Epithelial cell of esophagus (primary cell): ENCODE results near the gene MAP3K6.

ENCODE experiments used
- DNase-seq: peaks from one replicate; pipeline ENCODE4 v3.0.0; 2010; ENCODE audit warnings: low read depth
- H3K4me3 ChIP-seq: 2 replicates; pipeline ENCODE4 v1.5.1; 2011; ENCODE audit warnings: mild to moderate bottlenecking, low read length, control low read depth
- TF ChIP-seq, protein P1 (sequence below): IDR thresholded peaks from 2 replicates; pipeline ENCODE4 v1.5.1; 2011; ENCODE audit warnings: low read depth, mild to moderate bottlenecking, low read length, control low read depth, inconsistent platforms; ENCODE audit not compliant: insufficient read depth; ENCODE audit errors: missing control alignments

MAP3K6 gene

DNA sequence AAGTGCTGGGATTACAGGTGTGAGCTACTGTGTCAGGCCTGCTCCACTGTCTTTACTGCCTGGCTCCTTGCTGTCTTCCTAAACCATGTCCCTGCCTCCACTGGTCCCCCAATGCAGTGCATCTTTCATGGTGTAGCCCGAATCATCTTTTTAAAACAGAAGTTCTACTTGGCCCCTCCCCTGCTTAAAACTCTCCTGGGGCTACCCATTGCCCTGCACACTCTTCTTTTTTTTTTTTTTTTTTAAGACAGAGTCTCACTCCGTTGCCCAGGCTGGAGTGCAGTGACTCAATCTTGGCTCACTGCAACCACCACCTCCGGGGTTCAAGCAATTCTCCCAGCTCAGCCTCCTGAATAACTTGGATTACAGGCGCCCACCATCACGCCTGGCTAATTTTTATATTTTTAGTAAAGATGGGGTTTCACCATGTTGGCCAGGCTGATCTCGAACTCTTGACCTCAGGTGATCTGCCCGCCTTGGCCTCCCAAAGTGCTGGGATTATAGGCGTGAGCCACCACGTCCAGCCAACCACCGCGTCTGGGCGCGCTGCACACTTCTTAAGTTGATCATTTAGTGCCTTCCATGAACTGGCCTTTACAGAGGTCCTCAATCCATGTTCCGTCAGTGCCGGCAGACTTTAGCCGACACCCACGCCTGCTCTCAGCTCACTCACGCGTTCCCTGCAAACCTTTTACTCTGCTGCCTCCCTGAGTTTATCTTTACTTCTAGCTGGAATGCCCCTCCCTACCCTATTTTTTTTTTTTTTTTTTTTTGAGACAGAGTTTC lies 5.5 kb upstream of the MAP3K6 start:
- TF ChIP-seq, protein P1, sequence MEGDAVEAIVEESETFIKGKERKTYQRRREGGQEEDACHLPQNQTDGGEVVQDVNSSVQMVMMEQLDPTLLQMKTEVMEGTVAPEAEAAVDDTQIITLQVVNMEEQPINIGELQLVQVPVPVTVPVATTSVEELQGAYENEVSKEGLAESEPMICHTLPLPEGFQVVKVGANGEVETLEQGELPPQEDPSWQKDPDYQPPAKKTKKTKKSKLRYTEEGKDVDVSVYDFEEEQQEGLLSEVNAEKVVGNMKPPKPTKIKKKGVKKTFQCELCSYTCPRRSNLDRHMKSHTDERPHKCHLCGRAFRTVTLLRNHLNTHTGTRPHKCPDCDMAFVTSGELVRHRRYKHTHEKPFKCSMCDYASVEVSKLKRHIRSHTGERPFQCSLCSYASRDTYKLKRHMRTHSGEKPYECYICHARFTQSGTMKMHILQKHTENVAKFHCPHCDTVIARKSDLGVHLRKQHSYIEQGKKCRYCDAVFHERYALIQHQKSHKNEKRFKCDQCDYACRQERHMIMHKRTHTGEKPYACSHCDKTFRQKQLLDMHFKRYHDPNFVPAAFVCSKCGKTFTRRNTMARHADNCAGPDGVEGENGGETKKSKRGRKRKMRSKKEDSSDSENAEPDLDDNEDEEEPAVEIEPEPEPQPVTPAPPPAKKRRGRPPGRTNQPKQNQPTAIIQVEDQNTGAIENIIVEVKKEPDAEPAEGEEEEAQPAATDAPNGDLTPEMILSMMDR = no peak
- no peak for DNase-seq
- H3K4me3 ChIP-seq = no peak overlapping the region

DNA sequence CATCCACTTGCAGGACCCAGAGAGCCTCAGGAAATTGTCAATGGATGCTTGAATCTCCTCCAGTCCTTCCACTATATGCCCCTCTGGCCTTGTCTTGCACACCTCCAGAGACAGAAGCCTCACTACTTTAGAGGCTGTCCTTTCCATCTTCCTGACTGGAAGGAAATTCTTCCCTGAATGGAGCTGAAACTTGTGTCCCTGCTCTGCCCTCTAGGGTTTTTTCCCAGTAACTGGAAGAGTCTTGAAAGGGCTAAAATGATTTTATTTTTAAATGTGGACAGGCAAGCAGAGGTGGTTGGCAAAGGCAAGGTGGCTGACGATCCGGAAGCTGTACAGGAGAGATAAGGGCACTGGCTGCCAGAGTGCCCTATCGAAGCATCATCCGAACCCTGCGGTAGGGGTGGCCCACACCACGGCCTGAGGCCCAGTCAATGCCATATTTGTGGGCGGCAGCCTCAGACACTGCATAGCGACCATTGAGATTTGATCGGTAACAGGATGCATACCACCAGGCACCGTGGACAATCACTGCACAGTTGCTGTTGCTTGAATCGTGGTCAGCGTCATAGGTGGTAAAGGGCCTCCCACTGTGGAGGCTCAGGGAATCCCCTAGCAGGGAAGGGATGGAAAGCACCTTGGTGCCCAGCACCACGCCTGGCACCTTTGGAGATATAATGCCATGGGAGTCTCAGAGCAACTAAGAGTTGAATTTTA lies 2.3 kb upstream of the MAP3K6 start:
- no peak overlapping the region for H3K4me3 ChIP-seq
- TF ChIP-seq, protein P1 = peak; percentile 31
- DNase-seq = no peak

DNA sequence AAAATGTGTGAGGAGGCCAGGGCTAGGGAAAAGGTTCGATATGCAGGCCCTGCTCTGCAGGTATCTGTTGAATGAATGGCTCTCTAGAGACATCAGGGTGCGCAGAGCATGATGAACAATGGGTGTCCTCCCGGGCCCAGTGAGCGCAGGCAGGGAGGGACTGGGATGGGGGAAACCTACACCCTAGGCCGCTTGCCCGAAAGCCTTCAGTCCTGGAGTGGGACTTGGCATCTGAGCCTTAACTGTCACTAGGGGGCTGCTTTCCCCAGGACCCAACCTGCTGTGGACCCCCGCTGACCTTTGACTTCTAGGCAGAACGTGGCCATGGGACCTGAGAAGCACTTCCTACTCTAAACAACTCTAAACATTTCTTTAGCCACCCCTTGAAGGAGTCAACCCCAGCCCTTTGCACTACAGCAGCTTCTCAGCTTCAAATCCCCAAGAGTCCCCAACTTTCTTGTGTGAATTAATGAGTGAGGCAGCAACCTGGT lies 444 bp upstream of the MAP3K6 start:
- TF ChIP-seq, protein P1 = no peak
- DNase-seq = no peak
- peak overlapping the region; percentile 71 for H3K4me3 ChIP-seq

DNA sequence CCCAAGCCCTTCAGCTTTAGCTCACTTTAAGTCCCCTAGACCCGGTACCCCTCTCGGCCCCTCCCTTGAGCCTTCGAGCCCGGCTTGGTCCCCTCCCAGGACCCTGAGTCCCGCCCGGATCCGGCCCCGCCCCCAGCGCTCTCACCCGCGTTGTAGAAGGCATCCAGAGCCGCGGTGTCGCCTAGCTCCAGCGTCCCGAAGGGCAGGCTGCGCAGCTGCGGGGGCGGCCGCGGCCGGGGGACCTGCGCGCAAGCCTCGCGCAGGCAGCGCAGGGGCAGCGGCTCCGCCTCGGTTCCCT lies 699 bp downstream of the MAP3K6 start:
- peak overlapping the region; percentile 71 for H3K4me3 ChIP-seq
- peak; percentile 68 for DNase-seq
- TF ChIP-seq, protein P1 = no peak

GRCh38 chr1:27365372-27366112 lies 1.2 kb downstream of the MAP3K6 start:
- DNase-seq = peak; percentile 91
- TF ChIP-seq, protein P1 = no peak
- H3K4me3 ChIP-seq = peak overlapping the region; percentile 71

- H3K4me3 ChIP-seq = peak overlapping the region; percentile 71
- no peak for DNase-seq
- TF ChIP-seq, protein P1 = no peak
These were observed 1.9 kb downstream of the MAP3K6 start for GRCh38 chr1:27364696-27365371.
